Measurements from ENCODE around the gene ASIC4.

- TF ChIP-seq CTCF (conservative IDR thresholded peaks at IDR 0.05; ENCODE audit: low read length) = no peak
- no peak for TF ChIP-seq EZH2phosphoT487 (IDR thresholded peaks at IDR 0.05; ENCODE audit: borderline replicate concordance, low read depth, low read length)
Measured at GRCh38 chr2:219478916-219479315, 35.4 kb upstream of the ASIC4 start.

Measured in OCI-LY7 (cell line).